Thoracic aorta (tissue), 2 donors: Measurements from ENCODE around the gene ARHGAP27. TPM values are rescaled to one million over a fixed set of nuclear protein-coding genes. Genes with fewer than 3 reads are reported as not detected.
"Not testable (repeated sequence)": the region's sequence is repeated elsewhere in the genome, so short reads cannot be mapped to it uniquely, and the experiment has no call there.

Source experiments
- ATAC-seq: fragments of 150-250 bp; one replicate; pipeline ENCODE4 v1.8.0; 2017; ENCODE audit warnings: low read depth; ENCODE audit not compliant: insufficient number of reproducible peaks, low FRiP score
- DNase-seq: peaks from one replicate; pipeline ENCODE4 v3.0.0-alpha.2; 2020; ENCODE audit warnings: low spot score
- H3K27ac ChIP-seq, 2 donors: fragments of 200-600 bp; sonication (generic); 1 replicate in 1 of 2; 2 replicates in 1 of 2; pipeline ENCODE4 v1.5.1; 2016; ENCODE audit warnings: mild to moderate bottlenecking in 2 of 2, moderate library complexity in 2 of 2
- H3K27me3 ChIP-seq: fragments of 200-600 bp; sonication (generic); replicated peaks from 2 replicates; pipeline ENCODE4 v1.6.0; 2016; ENCODE audit warnings: mild to moderate bottlenecking; ENCODE audit not compliant: insufficient read depth
- H3K36me3 ChIP-seq: fragments of 200-600 bp; sonication (generic); one replicate; pipeline ENCODE4 v1.5.1; 2016
- H3K4me1 ChIP-seq, 2 donors: fragments of 200-600 bp; sonication (generic); 1 replicate in 1 of 2; 2 replicates in 1 of 2; pipeline versions ENCODE4 v1.5.1 to v1.6.0; 2016; ENCODE audit warnings: low read depth in 2 of 2, mild to moderate bottlenecking in 1 of 2; ENCODE audit not compliant: control insufficient read depth in 1 of 2
- H3K4me3 ChIP-seq: fragments of 200-600 bp; sonication (generic); 2 replicates; pipeline ENCODE4 v1.5.1; 2016; ENCODE audit warnings: mild to moderate bottlenecking
- H3K9me3 ChIP-seq: fragments of 200-600 bp; sonication (generic); 2 replicates; pipeline ENCODE4 v1.5.1; 2016
- CTCF ChIP-seq: fragments of 200-600 bp; sonication (generic); IDR thresholded peaks from one replicate; pipeline ENCODE4 v1.5.1; 2019; ENCODE audit warnings: antibody characterized with exemption
- total RNA-seq, 2 donors: library from RNA; depleted of rRNA; stranded (reverse); fragments of >200 nt; gene quantifications; one replicate each; pipeline versions ENCODE4 v1.1.0 to v1.2.3, GENCODE V29; 2016

Gene ARHGAP27
- total RNA-seq, 2 donors from 2014 or later: 25.5 to 33.4 TPM

- H3K9me3 ChIP-seq: no peaks in the 10 kb centered on the region
- H3K27ac ChIP-seq: no peak overlapping the region
- no peaks in the 10 kb centered on the region for H3K36me3 ChIP-seq
- DNase-seq: no peak
- TF ChIP-seq CTCF: no peak
- no peak for ATAC-seq
- H3K4me3 ChIP-seq: no peak overlapping the region
- H3K4me1 ChIP-seq: peaks cover 0 to 14% of the 10 kb centered on the region in 2 donors
- no peaks in the 10 kb centered on the region for H3K27me3 ChIP-seq
These were observed 87.5 kb downstream of the ARHGAP27 start for GRCh38 chr17:45345246-45345553.

GRCh38 chr17:45343967-45344664, 88.6 kb downstream of the ARHGAP27 start:
- peaks cover 0 to 14% of the 10 kb centered on the region in 2 donors for H3K4me1 ChIP-seq
- not testable (repeated sequence) for H3K36me3 ChIP-seq, H3K27ac ChIP-seq, H3K9me3 ChIP-seq, ATAC-seq, H3K27me3 ChIP-seq, DNase-seq, H3K4me3 ChIP-seq

Other genes with a start within 250 kb of the ARHGAP27 start
- 10 to 100 TPM; 31.4 to 37.2 TPM for gene FMNL1, start 211.0 kb downstream of the ARHGAP27 start, total RNA-seq
- gene SPATA32, start 170.8 kb downstream of the ARHGAP27 start, total RNA-seq: not detected
- gene MAP3K14, start 115.8 kb downstream of the ARHGAP27 start, total RNA-seq: 10 to 100 TPM; 10.1 to 10.7 TPM
- 100 to 1,000 TPM in 1 of 2 donors, 10 to 100 TPM in 1; 64.3 to 134 TPM for gene PLEKHM1, start 57.9 kb upstream of the ARHGAP27 start, total RNA-seq